Fibroblast of villous mesenchyme (primary cell): Measurements from ENCODE around the gene JAZF1. TPM values are rescaled to one million over a fixed set of nuclear protein-coding genes. Genes with fewer than 3 reads are reported as not detected.

Source experiments
- DNase-seq: peaks from one replicate; pipeline ENCODE4 v3.0.0-alpha.2; 2010; ENCODE audit warnings: low read depth
- H3K4me3 ChIP-seq: 2 replicates; pipeline ENCODE4 v1.5.1; 2011; ENCODE audit warnings: low read depth, mild to moderate bottlenecking, low read length
- total RNA-seq: library from RNA; depleted of rRNA; stranded (reverse); fragments of >200 nt; gene quantifications from 2 replicates; pipeline ENCODE4 v1.2.3, GENCODE V29; 2012
- TF ChIP-seq, protein P1 (sequence below): IDR thresholded peaks from 2 replicates; pipeline ENCODE4 v1.5.1; 2012; ENCODE audit warnings: low read depth, mild to moderate bottlenecking, low read length; ENCODE audit not compliant: insufficient read depth

The JAZF1 gene
- total RNA-seq, 1 donor: 38.4 TPM

DNA sequence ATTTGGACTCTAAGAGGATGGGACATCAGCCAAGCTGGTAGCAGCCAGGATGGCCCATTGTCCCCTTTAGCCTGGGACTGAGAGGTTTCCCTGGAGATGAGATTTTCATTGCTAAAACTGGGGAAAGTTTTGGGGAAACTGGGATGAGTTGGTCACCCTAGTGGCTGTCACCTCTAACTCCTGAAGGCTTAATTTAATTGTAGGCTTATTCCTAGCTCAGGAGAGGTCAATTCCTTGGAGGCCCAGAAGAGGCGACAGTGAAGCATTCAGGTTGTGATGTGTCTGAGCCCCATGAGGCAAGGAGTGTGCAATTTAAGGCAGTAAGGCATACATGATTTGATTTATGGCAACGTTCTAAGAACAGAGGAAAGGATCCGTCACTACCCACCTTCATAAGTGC is 24.9 kb upstream of the JAZF1 start:
- no peak for DNase-seq
- no peak overlapping the region for H3K4me3 ChIP-seq
- TF ChIP-seq, protein P1, sequence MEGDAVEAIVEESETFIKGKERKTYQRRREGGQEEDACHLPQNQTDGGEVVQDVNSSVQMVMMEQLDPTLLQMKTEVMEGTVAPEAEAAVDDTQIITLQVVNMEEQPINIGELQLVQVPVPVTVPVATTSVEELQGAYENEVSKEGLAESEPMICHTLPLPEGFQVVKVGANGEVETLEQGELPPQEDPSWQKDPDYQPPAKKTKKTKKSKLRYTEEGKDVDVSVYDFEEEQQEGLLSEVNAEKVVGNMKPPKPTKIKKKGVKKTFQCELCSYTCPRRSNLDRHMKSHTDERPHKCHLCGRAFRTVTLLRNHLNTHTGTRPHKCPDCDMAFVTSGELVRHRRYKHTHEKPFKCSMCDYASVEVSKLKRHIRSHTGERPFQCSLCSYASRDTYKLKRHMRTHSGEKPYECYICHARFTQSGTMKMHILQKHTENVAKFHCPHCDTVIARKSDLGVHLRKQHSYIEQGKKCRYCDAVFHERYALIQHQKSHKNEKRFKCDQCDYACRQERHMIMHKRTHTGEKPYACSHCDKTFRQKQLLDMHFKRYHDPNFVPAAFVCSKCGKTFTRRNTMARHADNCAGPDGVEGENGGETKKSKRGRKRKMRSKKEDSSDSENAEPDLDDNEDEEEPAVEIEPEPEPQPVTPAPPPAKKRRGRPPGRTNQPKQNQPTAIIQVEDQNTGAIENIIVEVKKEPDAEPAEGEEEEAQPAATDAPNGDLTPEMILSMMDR: no peak

DNA sequence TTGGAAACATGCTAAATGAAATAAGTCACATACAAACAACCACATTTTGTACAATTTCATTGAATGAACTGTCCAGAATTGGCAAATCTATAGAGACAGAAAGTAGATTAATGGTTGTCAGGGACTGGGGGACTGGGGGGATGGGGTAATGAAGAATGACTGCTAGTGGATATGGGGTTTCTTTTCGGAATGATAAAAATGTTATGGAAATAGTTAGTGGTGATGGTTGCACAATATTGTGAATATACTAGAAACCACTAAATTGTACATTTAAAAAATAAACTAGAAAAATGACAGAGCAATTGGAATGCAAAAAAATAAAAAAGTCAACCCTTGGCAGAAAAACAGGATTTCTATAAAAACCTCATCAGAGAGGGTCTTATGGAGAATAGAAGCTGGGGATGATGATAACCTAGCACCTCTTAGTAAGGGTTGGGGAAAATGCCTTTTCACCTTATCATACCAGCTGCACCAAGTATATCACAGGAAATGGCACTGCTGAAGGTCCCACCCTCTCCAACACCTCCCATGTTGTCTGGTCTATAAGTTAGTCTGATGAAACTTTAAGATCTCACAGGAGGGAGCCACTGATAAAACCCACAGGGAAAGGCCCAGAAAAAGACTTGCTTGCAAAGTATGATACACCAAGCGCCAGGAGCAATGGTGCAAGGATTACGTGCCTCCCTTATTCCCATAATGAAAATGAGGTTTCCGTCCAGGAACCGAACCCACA is 23.1 kb upstream of the JAZF1 start:
- no peak overlapping the region for H3K4me3 ChIP-seq
- DNase-seq: peak; percentile 56
- TF ChIP-seq, protein P1: no peak

DNA sequence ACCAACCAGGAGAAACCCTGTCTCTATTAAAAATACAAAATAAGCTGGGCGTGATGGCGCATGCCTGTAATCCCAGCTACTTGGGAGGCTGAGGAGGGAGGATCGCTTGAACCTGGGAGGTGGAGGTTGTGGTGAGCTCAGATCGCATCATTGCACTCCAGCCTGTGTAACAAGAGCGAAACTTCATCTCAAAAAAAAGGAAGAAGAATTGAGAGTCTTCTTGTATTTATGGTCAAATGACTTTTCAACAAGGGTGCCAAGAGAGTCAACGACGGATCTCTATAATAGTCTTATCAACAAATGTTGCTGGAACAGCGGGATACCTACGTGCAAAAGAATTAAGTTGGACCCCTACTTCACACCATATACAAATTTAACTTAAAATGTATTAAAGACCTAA is 21.6 kb upstream of the JAZF1 start:
- H3K4me3 ChIP-seq: no peak overlapping the region
- TF ChIP-seq, protein P1: no peak
- DNase-seq: no peak

DNA sequence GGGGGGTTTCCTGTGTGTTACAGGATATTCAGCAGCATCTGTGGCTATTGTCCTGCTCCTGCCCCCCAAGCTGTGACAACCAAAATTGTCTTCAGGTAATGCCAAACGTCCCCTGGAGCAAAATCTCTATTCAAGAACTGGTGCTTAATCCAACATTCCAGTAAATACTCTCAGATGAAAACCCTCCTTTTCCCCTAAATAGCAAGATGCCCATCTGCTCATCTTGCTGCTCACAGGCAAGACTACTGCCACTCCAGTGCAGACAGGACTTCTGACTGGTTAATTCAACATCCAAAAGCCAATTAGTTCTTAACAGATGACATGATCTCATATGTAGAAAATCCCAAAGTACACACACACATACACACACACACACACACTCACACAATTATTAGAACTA is 20.5 kb upstream of the JAZF1 start:
- no peak overlapping the region for H3K4me3 ChIP-seq
- no peak for DNase-seq
- TF ChIP-seq, protein P1: no peak

DNA sequence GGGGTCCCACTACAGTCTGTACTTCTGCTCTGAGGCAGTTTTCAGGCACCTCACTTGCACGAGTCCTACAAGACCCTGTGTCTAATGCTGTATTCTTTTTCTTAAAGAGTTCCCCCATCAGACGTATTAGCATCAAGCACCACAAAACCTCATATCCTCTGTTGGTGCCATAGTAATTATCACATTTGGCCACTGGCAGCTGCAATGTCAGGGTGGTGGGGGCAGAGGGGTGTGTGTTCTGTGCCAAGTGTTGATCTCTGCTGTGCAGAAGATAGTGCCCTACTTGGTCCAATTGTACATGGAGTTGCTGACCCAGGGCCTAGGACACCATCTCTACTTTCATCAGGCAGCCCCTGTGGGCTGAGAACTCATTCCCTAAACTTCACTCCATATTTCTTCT is 20.0 kb upstream of the JAZF1 start:
- TF ChIP-seq, protein P1: no peak
- H3K4me3 ChIP-seq: no peak overlapping the region
- DNase-seq: no peak

DNA sequence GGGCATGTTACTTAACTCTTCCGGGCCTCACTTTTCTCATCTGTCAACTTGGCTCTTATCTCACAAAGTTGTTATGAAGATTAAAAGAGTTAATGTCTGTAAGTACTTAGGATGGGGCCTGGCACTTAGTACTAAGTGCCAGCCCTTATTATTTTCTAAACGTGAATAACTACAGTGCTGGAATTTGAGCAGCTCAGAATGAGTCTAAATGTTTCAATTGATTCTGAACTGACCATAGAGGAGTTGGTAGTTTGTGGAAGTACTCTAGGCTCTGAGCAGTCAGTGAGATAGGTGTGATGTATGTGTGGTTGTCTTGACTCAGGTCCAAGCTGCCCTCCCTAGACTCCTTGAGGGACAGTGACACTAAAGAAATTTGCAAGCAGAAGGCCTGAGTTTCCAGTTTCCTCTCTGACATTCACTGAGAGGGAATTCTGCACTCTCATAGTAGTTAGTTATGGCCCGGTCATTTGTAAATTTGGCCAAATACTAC is 18.5 kb upstream of the JAZF1 start:
- no peak overlapping the region for H3K4me3 ChIP-seq
- no peak for DNase-seq
- TF ChIP-seq, protein P1: no peak
